Superior temporal gyrus (tissue), 1 donor: ENCODE data around the gene TXNIP.

ENCODE experiments used
- DNase-seq: peaks from one replicate; pipeline ENCODE4 v3.0.0-alpha.2; 2016; ENCODE audit errors: extremely low spot score

Gene TXNIP

DNA sequence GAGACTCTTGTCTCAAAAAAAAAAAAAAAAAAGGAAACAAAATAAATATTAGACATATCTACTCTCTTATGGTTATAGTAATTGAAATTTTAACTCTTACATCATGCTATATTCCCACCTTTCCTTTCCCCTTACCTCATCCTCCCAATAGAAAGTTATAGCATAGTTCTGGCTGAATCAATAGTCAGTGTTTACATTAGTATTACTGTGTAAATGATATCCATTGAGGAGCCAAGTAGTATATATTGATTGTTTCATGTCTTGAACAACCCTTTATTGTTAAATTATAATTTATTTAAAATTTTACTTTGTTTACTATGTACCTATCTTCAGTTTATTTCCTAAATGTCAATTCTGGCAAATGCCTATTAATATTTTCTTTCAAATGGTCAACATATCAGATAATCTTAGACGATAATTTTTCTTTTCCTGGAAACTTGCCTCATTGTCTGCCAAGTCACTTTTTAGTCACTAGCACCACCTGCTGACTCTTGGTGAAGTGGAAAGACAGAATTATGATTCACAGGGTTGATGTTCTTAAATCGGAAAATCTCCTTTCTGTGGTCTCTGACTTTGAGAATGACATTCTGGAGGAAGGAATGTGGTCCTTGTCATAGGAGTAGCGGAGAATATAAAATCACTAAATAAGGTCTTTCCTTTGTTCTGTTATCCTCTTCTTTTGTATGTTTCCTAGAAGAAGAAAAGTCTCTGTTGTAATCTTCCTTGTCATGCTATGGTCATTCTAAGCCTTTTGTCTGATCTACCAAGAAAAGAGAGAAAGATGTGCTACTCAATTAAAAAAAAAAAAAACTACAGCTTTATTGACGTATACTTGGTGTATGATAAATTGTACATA, 16.6 kb upstream of the TXNIP start:
- DNase-seq: peak; percentile 90

DNA sequence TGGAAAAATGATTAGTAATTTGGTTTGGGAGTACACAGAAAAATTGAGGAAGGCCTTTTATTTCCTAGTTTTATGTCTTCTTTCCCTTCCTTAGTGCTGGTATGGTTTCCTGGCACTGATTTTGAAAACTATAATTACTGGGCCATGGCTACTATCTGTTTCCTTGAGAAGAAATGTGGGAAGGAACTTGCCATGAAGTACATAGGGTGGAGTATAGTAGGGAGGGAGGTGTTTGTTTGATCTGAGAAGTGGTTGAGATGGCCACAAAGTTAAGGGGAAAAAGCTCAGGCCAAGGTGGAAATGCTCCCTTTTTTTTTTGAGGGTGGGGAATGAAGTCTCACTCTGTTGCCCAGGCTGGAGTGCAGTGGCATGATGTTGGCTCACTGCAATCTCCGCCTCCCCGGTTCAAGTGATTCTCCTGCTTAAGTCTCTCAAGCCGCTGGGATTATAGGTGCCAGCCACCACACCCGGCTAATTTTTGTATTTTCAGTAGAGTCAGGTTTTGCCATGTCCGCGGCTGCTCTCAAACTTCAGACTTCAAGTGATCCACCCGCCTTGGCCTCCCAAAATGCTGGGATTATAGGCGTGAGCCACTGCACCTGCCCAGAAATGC, 13.9 kb upstream of the TXNIP start:
- DNase-seq: no peak

- DNase-seq: no peak
Measured at GRCh38 chr1:146007489-146008133, 11.2 kb upstream of the TXNIP start.

DNA sequence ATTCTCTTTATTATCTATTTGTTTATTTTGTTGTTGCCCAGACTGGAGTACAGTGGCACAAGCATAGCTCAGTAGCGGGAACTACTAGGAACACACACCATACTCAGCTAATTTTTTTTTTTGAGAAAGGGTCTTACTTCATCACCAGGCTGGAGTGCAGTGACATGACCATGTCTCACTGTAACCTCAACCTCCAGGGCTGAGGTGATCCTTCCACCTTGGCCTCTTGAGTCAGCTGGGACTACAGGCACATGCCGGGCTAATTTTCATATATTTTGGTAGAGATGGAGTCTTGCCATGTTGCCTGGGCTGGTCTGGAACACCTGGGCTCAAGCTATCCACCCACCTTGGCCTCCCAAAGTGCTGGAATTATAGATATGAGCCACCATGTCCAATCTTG, 5.3 kb upstream of the TXNIP start:
- no peak for DNase-seq

GRCh38 chr1:145999321-146000024, 3.1 kb upstream of the TXNIP start:
- no peak for DNase-seq

DNA sequence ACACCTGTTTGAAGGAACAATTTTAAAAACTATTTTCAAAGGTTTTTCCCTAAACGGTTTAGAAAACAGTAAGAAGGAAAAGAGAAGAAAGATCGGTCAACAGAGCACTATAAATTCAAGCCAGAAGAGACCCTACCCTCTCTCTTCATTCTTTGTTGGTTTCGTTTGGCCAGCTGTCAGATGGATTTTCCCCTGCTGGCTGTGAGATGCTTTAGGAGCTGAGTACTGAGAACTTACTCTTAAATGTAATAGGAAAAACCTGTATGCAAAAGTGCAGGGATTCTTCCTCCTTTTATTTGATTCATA, 1.3 kb upstream of the TXNIP start:
- peak; percentile 77 for DNase-seq

GRCh38 chr1:145997016-145997717, 788 bp upstream of the TXNIP start:
- DNase-seq: no peak

DNA sequence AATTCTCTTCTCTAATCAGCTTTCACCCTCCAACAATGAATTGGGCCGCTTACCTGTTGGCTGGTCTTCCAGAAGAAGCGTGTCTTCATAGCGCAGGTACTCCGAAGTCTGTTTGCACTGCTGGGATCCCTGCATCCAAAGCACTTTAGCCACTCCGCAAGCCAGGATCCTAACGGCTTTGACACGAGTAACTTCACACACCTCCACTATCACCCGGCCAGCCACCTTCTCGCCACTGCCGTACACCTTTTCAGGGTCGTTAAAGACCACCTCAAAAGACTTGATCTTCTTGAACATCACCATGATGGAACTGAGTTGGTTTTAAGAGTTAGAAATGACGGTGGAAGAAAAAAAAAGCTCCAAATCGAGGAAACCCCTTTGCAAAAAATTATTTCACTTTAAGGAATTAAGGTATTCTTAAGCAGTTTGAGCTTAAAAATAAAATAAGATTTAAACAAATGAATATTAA, 381 bp downstream of the TXNIP start:
- no peak for DNase-seq

DNA sequence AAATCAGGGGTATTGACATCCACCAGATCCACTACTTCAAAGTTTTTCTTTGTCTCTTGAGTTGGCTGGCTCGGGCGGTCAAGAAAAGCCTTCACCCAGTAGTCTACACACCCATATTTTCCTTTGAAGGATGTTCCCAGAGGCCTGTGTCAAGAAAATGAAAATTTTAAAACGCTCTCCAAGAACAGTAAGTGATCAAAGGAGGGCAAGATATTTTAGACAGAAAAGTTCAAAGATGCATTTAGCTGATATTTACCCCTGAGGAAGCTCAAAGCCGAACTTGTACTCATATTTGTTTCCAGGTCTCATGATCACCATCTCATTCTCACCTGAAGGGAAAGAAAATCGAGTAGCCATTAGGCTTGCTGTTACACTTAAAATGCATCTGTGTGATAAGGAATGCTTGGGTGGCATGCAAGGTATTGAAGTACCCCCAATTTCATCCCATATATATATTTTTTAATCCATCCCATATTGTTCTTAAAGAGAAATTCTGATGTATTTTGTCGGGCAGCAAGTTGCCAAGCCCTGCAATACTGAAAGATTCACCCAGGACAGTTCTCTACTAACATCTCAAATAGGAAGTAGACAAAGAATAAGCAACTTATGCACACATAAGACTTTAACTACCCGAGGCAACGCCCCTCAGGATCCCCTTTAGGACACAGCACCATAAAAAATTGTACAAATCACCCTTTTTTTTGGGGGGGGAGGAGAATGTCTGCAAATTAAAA, 1.1 kb downstream of the TXNIP start:
- no peak for DNase-seq

- no peak for DNase-seq
Measured at GRCh38 chr1:145994391-145995120, 1.8 kb downstream of the TXNIP start.

- DNase-seq: no peak
Measured at GRCh38 chr1:145993618-145994390, 2.6 kb downstream of the TXNIP start.

GRCh38 chr1:145992958-145993617, 3.3 kb downstream of the TXNIP start:
- no peak for DNase-seq

DNA sequence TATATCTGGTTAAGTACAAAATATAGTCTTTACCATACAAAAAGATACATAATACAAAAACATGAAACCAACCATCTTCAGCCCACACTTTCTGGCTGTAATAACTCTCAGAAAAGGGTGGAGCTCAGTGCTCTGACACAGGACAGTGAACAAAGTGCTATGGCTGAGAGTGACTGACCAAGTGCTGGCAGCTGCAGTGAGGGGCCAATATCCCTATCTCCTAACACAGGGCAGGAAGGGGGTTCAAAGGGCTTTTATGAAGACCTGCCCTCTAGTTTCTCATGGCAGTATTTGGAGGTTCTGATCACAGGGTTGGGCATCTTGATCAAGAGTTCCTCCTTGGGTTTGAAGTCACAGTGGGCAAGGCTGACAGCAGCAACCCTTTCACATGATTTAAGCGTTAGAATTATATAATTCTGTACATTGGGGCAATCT, 3.9 kb downstream of the TXNIP start:
- no peak for DNase-seq

- no peak for DNase-seq
Measured at GRCh38 chr1:145991735-145992412, 4.5 kb downstream of the TXNIP start.

DNA sequence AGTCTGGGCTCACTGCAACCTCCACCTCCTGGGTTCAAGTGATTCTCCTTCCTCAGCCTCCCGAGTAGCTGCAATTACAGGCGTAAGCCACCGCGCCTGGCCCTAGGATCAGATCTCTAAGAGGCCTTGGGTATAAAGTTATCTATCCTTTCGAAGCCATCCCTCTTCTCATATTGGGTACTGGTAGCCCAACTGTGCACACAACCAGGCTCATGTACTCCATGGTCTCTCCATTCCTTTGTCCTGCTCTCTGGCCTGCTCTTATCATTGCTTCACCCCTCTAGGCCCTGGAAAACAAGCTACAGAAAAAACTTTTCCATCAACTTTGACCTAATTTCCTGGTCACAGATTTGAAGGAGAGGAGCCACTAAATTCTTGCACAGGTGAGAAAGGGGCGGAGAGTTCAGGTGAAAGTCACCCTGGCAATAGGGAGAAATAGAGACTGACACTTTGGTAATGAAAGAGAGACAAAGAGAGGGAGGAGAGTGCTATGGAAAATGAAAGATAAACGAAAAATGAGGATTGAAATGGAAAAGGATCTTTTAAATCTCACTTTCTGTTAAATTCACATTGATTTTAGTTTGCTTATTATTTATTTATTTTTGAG, 6.0 kb downstream of the TXNIP start:
- no peak for DNase-seq

DNA sequence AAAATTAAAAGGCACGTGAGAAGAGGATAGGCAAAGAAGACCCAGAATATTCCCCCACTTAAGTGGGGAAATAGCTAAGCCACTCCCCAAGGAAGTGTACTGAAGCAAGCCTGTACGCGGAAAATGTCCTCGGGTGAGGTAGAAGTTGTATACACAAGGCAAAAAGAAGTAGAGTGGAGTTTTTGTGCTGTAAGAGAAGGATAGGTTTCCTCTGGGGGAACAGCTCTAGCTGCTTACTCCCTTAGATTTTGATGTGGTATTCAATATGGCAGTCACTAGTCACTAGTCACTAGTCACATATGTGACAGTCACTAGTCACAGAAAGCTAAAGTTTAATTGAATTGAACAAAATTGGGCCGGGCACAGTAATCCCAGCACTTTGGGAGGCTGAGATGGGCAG, 7.6 kb downstream of the TXNIP start:
- no peak for DNase-seq

GRCh38 chr1:145987926-145988325, 8.5 kb downstream of the TXNIP start:
- DNase-seq: no peak

DNA sequence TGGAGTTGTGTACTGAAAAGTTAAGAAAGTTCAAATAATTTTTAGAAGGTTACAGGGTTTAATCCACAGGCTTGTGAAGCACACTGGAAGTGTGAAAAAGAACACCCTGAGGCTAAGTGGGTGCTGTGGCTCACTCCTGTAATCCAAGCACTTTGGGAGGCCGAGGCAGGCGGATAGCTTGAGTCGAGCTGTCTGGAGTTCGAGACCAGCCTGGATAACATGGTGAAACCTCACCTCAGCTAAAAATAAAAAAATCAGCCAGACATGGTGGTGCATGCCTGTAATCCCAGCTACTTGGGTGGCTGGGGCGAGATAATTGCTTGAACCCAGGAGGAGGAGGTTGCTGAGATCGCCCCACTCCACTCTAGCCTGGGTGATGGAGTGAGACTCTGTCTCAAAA, 9.8 kb downstream of the TXNIP start:
- no peak for DNase-seq
